H1 (cell line): ENCODE measurements around the gene CACFD1. TPM values are rescaled to one million over a fixed set of nuclear protein-coding genes. Genes with fewer than 3 reads are reported as not detected.

Experiments used
- FOSL1 ChIP-seq: IDR thresholded peaks from 2 replicates; pipeline ENCODE4 v1.6.1; 2011; ENCODE audit warnings: mild to moderate bottlenecking, low read depth, low read length, moderate library complexity; ENCODE audit not compliant: insufficient read depth
- GTF2F1 ChIP-seq: IDR thresholded peaks from 2 replicates; pipeline ENCODE4 v1.6.1; 2012; ENCODE audit warnings: low read depth, low read length, improper control_type of control experiment, borderline replicate concordance
- MAFK ChIP-seq: IDR thresholded peaks from 2 replicates; pipeline ENCODE4 v1.6.1; 2012; ENCODE audit warnings: low read depth, mild to moderate bottlenecking, improper control_type of control experiment, low read length
- NRF1 ChIP-seq: IDR thresholded peaks from 2 replicates; pipeline ENCODE4 v1.6.1; 2011; ENCODE audit warnings: mild to moderate bottlenecking, low read depth, low read length, improper control_type of control experiment
- SP2 ChIP-seq: IDR thresholded peaks from 2 replicates; pipeline ENCODE4 v1.6.1; 2012; ENCODE audit warnings: mild to moderate bottlenecking, low read length, inconsistent platforms
- TEAD4 ChIP-seq: IDR thresholded peaks from 2 replicates; pipeline ENCODE4 v1.6.1; 2012; ENCODE audit warnings: low read depth, low read length, inconsistent platforms, mixed read lengths
- ZNF274 ChIP-seq: IDR thresholded peaks from 2 replicates; pipeline ENCODE4 v1.7.0; 2012; ENCODE audit warnings: low read length, borderline replicate concordance; ENCODE audit errors: extremely low read depth
- polyA plus RNA-seq, 7 experiments: library from polyadenylated mRNA; depleted of rRNA in 3 of 7; stranded (reverse) in 5 of 7; unstranded in 2 of 7; fragments of >200 nt in 5 of 7; fragments of 200-250 nt in 2 of 7; gene quantifications; 1 replicate in 5 of 7; 2 replicates in 1 of 7; 4 replicates in 1 of 7; pipeline versions ENCODE4 v1.2.1 to v1.2.3, GENCODE V29; 2011 to 2013; ENCODE audit warnings: missing spikeins in 2 of 7, mixed read lengths in 2 of 7
- total RNA-seq: library from RNA; stranded (reverse); fragmentation: NEBNext Ultra II Directional; extraction: Animal tissue kit (Norgen Biotek cat#: 25700); gene quantifications from 2 replicates; pipeline ENCODE4 v1.2.1, GENCODE V29; 2021
- TF ChIP-seq, protein P1 (sequence below): IDR thresholded peaks from 2 replicates; pipeline ENCODE4 v1.6.1; 2012; ENCODE audit warnings: inconsistent platforms

CACFD1 gene
- total and polyA plus RNA-seq, 2 of the 8 experiments (the other 6 are each of a cell fraction or from before 2014, with no cell fraction given), result 13.4 to 15.5 TPM

DNA sequence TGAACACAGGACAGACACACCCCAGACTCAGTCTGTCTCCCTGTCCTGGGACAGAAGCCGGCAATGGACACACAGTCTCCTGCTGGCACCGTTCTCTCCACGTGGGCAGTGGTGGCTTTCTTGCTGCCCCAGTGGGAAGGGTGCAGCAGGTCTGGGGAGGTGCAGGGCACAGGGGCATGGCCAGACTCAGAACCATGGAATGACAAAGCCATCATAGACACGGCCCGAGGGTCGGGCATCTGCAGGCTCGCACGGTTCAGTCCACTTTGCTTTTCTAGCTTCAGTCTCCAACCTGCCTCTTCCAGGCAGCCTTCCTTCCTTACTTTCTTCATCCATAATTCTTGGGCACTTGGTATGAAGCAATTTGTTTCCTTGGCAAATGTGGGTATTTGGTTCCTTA lies 48.3 kb downstream of the CACFD1 start (continued):
- TF ChIP-seq NRF1 (no peak), MAFK (no peak), GTF2F1 (no peak), ZNF274 (no peak), FOSL1 (no peak), TEAD4 (no peak), SP2 (no peak)
- TF ChIP-seq, protein P1, sequence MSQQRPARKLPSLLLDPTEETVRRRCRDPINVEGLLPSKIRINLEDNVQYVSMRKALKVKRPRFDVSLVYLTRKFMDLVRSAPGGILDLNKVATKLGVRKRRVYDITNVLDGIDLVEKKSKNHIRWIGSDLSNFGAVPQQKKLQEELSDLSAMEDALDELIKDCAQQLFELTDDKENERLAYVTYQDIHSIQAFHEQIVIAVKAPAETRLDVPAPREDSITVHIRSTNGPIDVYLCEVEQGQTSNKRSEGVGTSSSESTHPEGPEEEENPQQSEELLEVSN, result no peak
